Panc1 (cell line): ENCODE data around the gene AP3M1. TPM values are rescaled to one million over a fixed set of nuclear protein-coding genes. Genes with fewer than 3 reads are reported as not detected.

Experiments used
- ATAC-seq: fragments of 200-7000 bp; cut with Tn5 transposase; 2 replicates; pipeline ENCODE4 v1.9.1; 2020; ENCODE audit warnings: mild to moderate bottlenecking, moderate library complexity
- BruUV-seq: library from RNA; stranded (reverse); fragments of 400-500 nt; replicated peaks from 2 replicates; lab custom pipeline; 2021; lab: Mats Ljungman, UMichigan
- CTCF ChIA-PET: fragments of 300-600 bp; sonication (Branson Sonifier 250); formaldehyde crosslinking; loops from one replicate; lab custom pipeline; 2022; ENCODE audit warnings: antibody characterized with exemption; lab: Charles Lee
- POLR2A ChIA-PET: fragments of 300-600 bp; sonication (Branson Sonifier 250); formaldehyde crosslinking; loops from one replicate; lab custom pipeline; 2022; ENCODE audit warnings: antibody characterized with exemption; lab: Charles Lee
- DNase-seq: peaks from one replicate; pipeline ENCODE4 v3.0.0-alpha.2; 2010; ENCODE audit warnings: low read depth, low spot score
- H3K27ac ChIP-seq: 2 replicates; pipeline ENCODE4 v1.5.1; 2011; ENCODE audit warnings: mild to moderate bottlenecking, low read length, inconsistent platforms
- H3K27me3 ChIP-seq: fragments of 200-500 bp; sonication (Bioruptor generic); 2 replicates; pipeline ENCODE4 v1.6.0; 2014; ENCODE audit warnings: low read length, inconsistent platforms; ENCODE audit not compliant: control insufficient read depth, insufficient read depth
- H3K36me3 ChIP-seq: fragments of 200-500 bp; sonication (Bioruptor generic); 2 replicates; pipeline ENCODE4 v1.5.1; 2014; ENCODE audit warnings: inconsistent platforms, mild to moderate bottlenecking, low read length, moderate library complexity; ENCODE audit not compliant: control insufficient read depth, insufficient read depth
- H3K4me1 ChIP-seq: 2 replicates; pipeline ENCODE4 v1.5.1; 2011; ENCODE audit warnings: inconsistent platforms, mild to moderate bottlenecking, low read length, moderate library complexity; ENCODE audit not compliant: control insufficient read depth, insufficient read depth
- H3K4me3 ChIP-seq, 2 experiments: 2 replicates each; pipeline ENCODE4 v1.5.1; 2011 to 2012; ENCODE audit warnings: low read depth in 2 of 2, low read length in 2 of 2, mild to moderate bottlenecking in 2 of 2, inconsistent platforms in 1 of 2, moderate library complexity in 1 of 2
- H3K9me3 ChIP-seq: fragments of 200-500 bp; sonication (Bioruptor generic); 2 replicates; pipeline ENCODE4 v1.5.1; 2014; ENCODE audit warnings: low read depth, mild to moderate bottlenecking, inconsistent platforms, low read length, moderate library complexity; ENCODE audit not compliant: control insufficient read depth, insufficient read depth
- CTCF ChIP-seq: fragments of 450-650 bp; IDR thresholded peaks from 2 replicates; pipeline ENCODE4 v1.5.1; 2017; ENCODE audit warnings: mild to moderate bottlenecking
- POLR2AphosphoS5 ChIP-seq: IDR thresholded peaks from 2 replicates; pipeline ENCODE4 v1.6.1; 2012; ENCODE audit warnings: mild to moderate bottlenecking, low read depth, low read length, moderate library complexity
- SIN3A ChIP-seq: IDR thresholded peaks from 2 replicates; pipeline ENCODE4 v1.6.1; 2012; ENCODE audit warnings: low read depth, mild to moderate bottlenecking, low read length, moderate library complexity, borderline replicate concordance; ENCODE audit not compliant: insufficient read depth
- TCF7L2 ChIP-seq: IDR thresholded peaks from 2 replicates; pipeline ENCODE4 v1.6.1; 2011; ENCODE audit warnings: mild to moderate bottlenecking, low read depth, low read length, inconsistent platforms
- in situ Hi-C: cut with HindIII; loops from 2 replicates; pipeline ENCODE4 v1.10.0; 2016; ENCODE audit warnings: low sequenced_read_pairs, low pct_unique_long_range_greater_than_20kb
- intact Hi-C: fragments of 100-400 bp; cut with micrococcal nuclease; formaldehyde crosslinking; loops from one replicate; pipeline ENCODE4 v1.10.0; 2022; ENCODE audit not compliant: unreplicated experiment
- total RNA-seq: library from RNA; stranded (reverse); gene quantifications from one replicate; pipeline ENCODE4 v1.2.1, GENCODE V29; 2021; ENCODE audit not compliant: unreplicated experiment
- TF ChIP-seq, protein P1 (sequence below), 2 experiments: IDR thresholded peaks; 2 replicates each; pipeline ENCODE4 v1.6.1; 2011 to 2012; ENCODE audit warnings: low read depth in 2 of 2, control low read depth in 1 of 2, low read length in 1 of 2, mild to moderate bottlenecking in 1 of 2, moderate library complexity in 1 of 2; ENCODE audit not compliant: insufficient read depth in 1 of 2

The AP3M1 gene
- total RNA-seq, 1 experiment from 2014 or later: 51.5 TPM

GRCh38 chr10:74133923-74134820, 16.5 kb downstream of the AP3M1 start:
- POLR2A ChIA-PET: no interaction called here
- H3K4me3 ChIP-seq: no peak overlapping the region
- BruUV-seq: no TSS peak
- CTCF ChIA-PET: no interaction called here
- DNase-seq: no peak
- no peak for ATAC-seq
- no peak overlapping the region for H3K27ac ChIP-seq
- TF ChIP-seq POLR2AphosphoS5 (no peak), CTCF (no peak), TCF7L2 (no peak), SIN3A (no peak)
- TF ChIP-seq, protein P1, sequence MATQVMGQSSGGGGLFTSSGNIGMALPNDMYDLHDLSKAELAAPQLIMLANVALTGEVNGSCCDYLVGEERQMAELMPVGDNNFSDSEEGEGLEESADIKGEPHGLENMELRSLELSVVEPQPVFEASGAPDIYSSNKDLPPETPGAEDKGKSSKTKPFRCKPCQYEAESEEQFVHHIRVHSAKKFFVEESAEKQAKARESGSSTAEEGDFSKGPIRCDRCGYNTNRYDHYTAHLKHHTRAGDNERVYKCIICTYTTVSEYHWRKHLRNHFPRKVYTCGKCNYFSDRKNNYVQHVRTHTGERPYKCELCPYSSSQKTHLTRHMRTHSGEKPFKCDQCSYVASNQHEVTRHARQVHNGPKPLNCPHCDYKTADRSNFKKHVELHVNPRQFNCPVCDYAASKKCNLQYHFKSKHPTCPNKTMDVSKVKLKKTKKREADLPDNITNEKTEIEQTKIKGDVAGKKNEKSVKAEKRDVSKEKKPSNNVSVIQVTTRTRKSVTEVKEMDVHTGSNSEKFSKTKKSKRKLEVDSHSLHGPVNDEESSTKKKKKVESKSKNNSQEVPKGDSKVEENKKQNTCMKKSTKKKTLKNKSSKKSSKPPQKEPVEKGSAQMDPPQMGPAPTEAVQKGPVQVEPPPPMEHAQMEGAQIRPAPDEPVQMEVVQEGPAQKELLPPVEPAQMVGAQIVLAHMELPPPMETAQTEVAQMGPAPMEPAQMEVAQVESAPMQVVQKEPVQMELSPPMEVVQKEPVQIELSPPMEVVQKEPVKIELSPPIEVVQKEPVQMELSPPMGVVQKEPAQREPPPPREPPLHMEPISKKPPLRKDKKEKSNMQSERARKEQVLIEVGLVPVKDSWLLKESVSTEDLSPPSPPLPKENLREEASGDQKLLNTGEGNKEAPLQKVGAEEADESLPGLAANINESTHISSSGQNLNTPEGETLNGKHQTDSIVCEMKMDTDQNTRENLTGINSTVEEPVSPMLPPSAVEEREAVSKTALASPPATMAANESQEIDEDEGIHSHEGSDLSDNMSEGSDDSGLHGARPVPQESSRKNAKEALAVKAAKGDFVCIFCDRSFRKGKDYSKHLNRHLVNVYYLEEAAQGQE (IDR thresholded peaks at IDR 0.05; ENCODE audit: insufficient read depth in 1 of 2, low read depth in 2 of 2, low read length in 1 of 2): no peak
- H3K9me3 ChIP-seq: no peaks in the 10 kb centered on the region
- peaks cover 35% of the 10 kb centered on the region for H3K36me3 ChIP-seq
- intact Hi-C loops: no loop called here
- H3K27me3 ChIP-seq: no peaks in the 10 kb centered on the region
- in situ Hi-C loops: no loop called here
- no peaks in the 10 kb centered on the region for H3K4me1 ChIP-seq

DNA sequence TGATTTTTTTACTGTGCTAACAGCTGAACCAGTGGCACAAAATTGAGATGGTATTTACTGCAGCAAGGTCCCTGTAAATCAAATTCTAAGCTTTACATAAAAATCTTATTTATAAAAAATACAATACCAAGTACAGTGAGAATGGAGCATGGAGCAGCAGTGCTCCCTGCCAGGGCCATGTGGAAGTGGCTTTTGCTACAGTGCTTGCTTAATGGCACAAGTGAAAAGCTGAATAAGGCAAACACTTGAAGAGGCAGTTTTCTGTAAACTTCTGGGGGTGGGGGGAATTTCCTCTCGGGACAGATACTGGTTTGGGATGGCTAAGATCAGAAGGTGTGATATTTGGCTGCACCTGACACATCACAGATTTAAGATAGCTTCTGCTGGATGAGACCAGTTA, 27.5 kb downstream of the AP3M1 start:
- POLR2A ChIA-PET: interaction anchor here (0.6 kb wide), 1 partner anchor 105 kb away, joined by 9 read pairs; no protein-coding TSS in a partner anchor
- Histone ChIP-seq H3K27me3 (no peaks in the 10 kb centered on the region), H3K27ac (no peak overlapping the region), H3K36me3 (peaks cover 56% of the 10 kb centered on the region), H3K4me3 (no peak overlapping the region), H3K4me1 (no peaks in the 10 kb centered on the region), H3K9me3 (no peaks in the 10 kb centered on the region)
- DNase-seq (no peak), ATAC-seq (peak; percentile 32; the same call in 1 of the 2 replicates)
- CTCF ChIA-PET: no interaction called here
- intact Hi-C loops: no loop called here
- TSS peak; percentile 40 for BruUV-seq
- TF ChIP-seq SIN3A: no peak
- peak; percentile 12 for TF ChIP-seq CTCF
- no peak for TF ChIP-seq TCF7L2
- TF ChIP-seq, protein P1 (IDR thresholded peaks at IDR 0.05; ENCODE audit: insufficient read depth in 1 of 2, low read depth in 2 of 2, low read length in 1 of 2): no peak
- in situ Hi-C loops: no loop called here
